ENCODE measurements around the gene ERP27. TPM values are rescaled to one million over a fixed set of nuclear protein-coding genes. Genes with fewer than 3 reads are reported as not detected.

The ERP27 gene
- total RNA-seq, 1 experiment from 2014 or later: not detected

DNA sequence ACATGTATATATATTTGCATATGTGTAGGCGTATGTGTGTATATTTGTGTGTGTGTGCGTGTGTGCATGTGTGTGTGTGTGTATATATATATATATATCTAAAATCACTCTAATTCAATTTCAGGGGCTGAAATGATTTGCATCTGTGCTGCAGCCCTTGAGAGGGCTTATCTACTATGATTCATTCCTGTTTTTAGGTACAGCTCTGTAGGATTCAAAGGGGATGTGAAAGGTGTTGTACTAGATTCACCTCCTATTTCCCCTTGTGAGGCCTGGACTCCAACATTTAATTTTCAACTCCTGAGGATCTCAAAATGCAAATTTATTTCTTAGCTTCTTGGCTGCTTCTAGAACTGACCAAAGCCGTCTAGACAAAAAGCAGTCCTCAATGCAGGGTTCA lies 11.1 kb downstream of the ERP27 start:
- no peaks in the 10 kb centered on the region for H3K27me3 ChIP-seq (ENCODE audit: control insufficient read depth, insufficient read depth, low read length)
- H3K36me3 ChIP-seq (ENCODE audit: control insufficient read depth, insufficient read depth, low read length): no peaks in the 10 kb centered on the region
- CTCF ChIA-PET: no interaction called here
- DNase-seq (ENCODE audit: low read depth, low spot score) (no peak), ATAC-seq (no peak)
- in situ Hi-C loops (cut with HindIII; ENCODE audit: low pct_unique_long_range_greater_than_20kb, low sequenced_read_pairs) (no loop called here), intact Hi-C loops (cut with micrococcal nuclease; ENCODE audit: unreplicated experiment) (no loop called here)
- H3K27ac ChIP-seq (ENCODE audit: low read length): no peak overlapping the region
- BruUV-seq (replicated peaks): no TSS peak
- H3K9me3 ChIP-seq (ENCODE audit: control insufficient read depth, insufficient read depth, low read depth, low read length): no peaks in the 10 kb centered on the region
- POLR2A ChIA-PET: no interaction called here
- TF ChIP-seq TCF7L2 (IDR thresholded peaks at IDR 0.05; ENCODE audit: low read depth, low read length) (no peak), CTCF (IDR thresholded peaks at IDR 0.05) (no peak), POLR2AphosphoS5 (IDR thresholded peaks at IDR 0.05; ENCODE audit: low read depth, low read length) (no peak), SIN3A (IDR thresholded peaks at IDR 0.05; ENCODE audit: borderline replicate concordance, insufficient read depth, low read depth, low read length) (no peak)
- TF ChIP-seq, protein P1, sequence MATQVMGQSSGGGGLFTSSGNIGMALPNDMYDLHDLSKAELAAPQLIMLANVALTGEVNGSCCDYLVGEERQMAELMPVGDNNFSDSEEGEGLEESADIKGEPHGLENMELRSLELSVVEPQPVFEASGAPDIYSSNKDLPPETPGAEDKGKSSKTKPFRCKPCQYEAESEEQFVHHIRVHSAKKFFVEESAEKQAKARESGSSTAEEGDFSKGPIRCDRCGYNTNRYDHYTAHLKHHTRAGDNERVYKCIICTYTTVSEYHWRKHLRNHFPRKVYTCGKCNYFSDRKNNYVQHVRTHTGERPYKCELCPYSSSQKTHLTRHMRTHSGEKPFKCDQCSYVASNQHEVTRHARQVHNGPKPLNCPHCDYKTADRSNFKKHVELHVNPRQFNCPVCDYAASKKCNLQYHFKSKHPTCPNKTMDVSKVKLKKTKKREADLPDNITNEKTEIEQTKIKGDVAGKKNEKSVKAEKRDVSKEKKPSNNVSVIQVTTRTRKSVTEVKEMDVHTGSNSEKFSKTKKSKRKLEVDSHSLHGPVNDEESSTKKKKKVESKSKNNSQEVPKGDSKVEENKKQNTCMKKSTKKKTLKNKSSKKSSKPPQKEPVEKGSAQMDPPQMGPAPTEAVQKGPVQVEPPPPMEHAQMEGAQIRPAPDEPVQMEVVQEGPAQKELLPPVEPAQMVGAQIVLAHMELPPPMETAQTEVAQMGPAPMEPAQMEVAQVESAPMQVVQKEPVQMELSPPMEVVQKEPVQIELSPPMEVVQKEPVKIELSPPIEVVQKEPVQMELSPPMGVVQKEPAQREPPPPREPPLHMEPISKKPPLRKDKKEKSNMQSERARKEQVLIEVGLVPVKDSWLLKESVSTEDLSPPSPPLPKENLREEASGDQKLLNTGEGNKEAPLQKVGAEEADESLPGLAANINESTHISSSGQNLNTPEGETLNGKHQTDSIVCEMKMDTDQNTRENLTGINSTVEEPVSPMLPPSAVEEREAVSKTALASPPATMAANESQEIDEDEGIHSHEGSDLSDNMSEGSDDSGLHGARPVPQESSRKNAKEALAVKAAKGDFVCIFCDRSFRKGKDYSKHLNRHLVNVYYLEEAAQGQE (IDR thresholded peaks at IDR 0.05; ENCODE audit: insufficient read depth in 1 of 2, low read depth in 2 of 2, low read length in 1 of 2): no peak
- no peak overlapping the region for H3K4me3 ChIP-seq (ENCODE audit: low read depth in 2 of 2, low read length in 2 of 2)
- no peaks in the 10 kb centered on the region for H3K4me1 ChIP-seq (ENCODE audit: control insufficient read depth, insufficient read depth, low read length)

GRCh38 chr12:14924541-14924940 lies 13.8 kb downstream of the ERP27 start:
- in situ Hi-C loops (cut with HindIII; ENCODE audit: low pct_unique_long_range_greater_than_20kb, low sequenced_read_pairs): no loop called here
- TF ChIP-seq, protein P1 (IDR thresholded peaks at IDR 0.05; ENCODE audit: insufficient read depth in 1 of 2, low read depth in 2 of 2, low read length in 1 of 2): no peak
- TF ChIP-seq SIN3A (IDR thresholded peaks at IDR 0.05; ENCODE audit: borderline replicate concordance, insufficient read depth, low read depth, low read length) (no peak), CTCF (IDR thresholded peaks at IDR 0.05) (no peak), POLR2AphosphoS5 (IDR thresholded peaks at IDR 0.05; ENCODE audit: low read depth, low read length) (no peak), TCF7L2 (IDR thresholded peaks at IDR 0.05; ENCODE audit: low read depth, low read length) (no peak)
- no TSS peak for BruUV-seq (replicated peaks)
- CTCF ChIA-PET: no interaction called here
- no peak overlapping the region for H3K4me3 ChIP-seq (ENCODE audit: low read depth in 2 of 2, low read length in 2 of 2)
- no peak for DNase-seq (ENCODE audit: low read depth, low spot score)
- POLR2A ChIA-PET: no interaction called here
- intact Hi-C loops (cut with micrococcal nuclease; ENCODE audit: unreplicated experiment): no loop called here
- H3K27ac ChIP-seq (ENCODE audit: low read length): no peak overlapping the region
- ATAC-seq: no peak
- no peaks in the 10 kb centered on the region for H3K9me3 ChIP-seq (ENCODE audit: control insufficient read depth, insufficient read depth, low read depth, low read length)
- H3K4me1 ChIP-seq (ENCODE audit: control insufficient read depth, insufficient read depth, low read length): no peaks in the 10 kb centered on the region
- no peaks in the 10 kb centered on the region for H3K27me3 ChIP-seq (ENCODE audit: control insufficient read depth, insufficient read depth, low read length)
- H3K36me3 ChIP-seq (ENCODE audit: control insufficient read depth, insufficient read depth, low read length): no peaks in the 10 kb centered on the region
